Measurements from ENCODE around the gene FBXL20. TPM values are rescaled to one million over a fixed set of nuclear protein-coding genes. Genes with fewer than 3 reads are reported as not detected.

Gene FBXL20
- total RNA-seq, 1 experiment from 2014 or later, result 9.7 TPM

GRCh38 chr17:39222151-39222550 is 179.3 kb downstream of the FBXL20 start (continued):
- TF ChIP-seq JAZF1 (CRISPR knock-in tag; IDR thresholded peaks at IDR 0.05), result no peak

- DNase-seq (ENCODE audit: low spot score), result no peak
- ChIA-PET CTCF (interaction anchor here (1.0 to 3.4 kb wide), 4 partner anchors 11 to 47 kb away, joined by 3 to 40 read pairs (median 6); no protein-coding TSS in a partner anchor), POLR2A (no interaction called here)
- no peak for ATAC-seq
- peaks cover 69% of the 10 kb centered on the region for H3K27me3 Mint-ChIP-seq (ENCODE audit: low read depth)
- TF ChIP-seq JAZF1 (CRISPR knock-in tag; IDR thresholded peaks at IDR 0.05), result no peak
- no peak for TF ChIP-seq ZNF281 (CRISPR knock-in tag; IDR thresholded peaks at IDR 0.05)
- no peaks in the 10 kb centered on the region for H3K9me3 Mint-ChIP-seq
- no peaks in the 10 kb centered on the region for H3K36me3 Mint-ChIP-seq
- peaks cover 20% of the 10 kb centered on the region for H3K4me1 Mint-ChIP-seq
- no peak overlapping the region for H3K4me3 Mint-ChIP-seq
- H3K27ac Mint-ChIP-seq, result no peak overlapping the region
Observed at GRCh38 chr17:39221572-39221971, 179.9 kb downstream of the FBXL20 start.

- H3K27me3 Mint-ChIP-seq (ENCODE audit: low read depth), result peaks cover 67% of the 10 kb centered on the region
- CTCF ChIA-PET, result interaction anchor here (0.9 to 3.3 kb wide), 7 partner anchors 12 to 45 kb away, joined by 3 to 44 read pairs (median 4); no protein-coding TSS in a partner anchor
- DNase-seq (ENCODE audit: low spot score), result no peak
- H3K4me1 Mint-ChIP-seq, result peaks cover 16% of the 10 kb centered on the region
- no peak overlapping the region for H3K27ac Mint-ChIP-seq
- no peaks in the 10 kb centered on the region for H3K9me3 Mint-ChIP-seq
- TF ChIP-seq CREB1 (CRISPR knock-in tag; IDR thresholded peaks at IDR 0.05) (no peak), ETV6 (CRISPR knock-in tag; IDR thresholded peaks at IDR 0.05) (no peak), HMGA2 (CRISPR knock-in tag; IDR thresholded peaks at IDR 0.05) (no peak), STAT6 (CRISPR knock-in tag; conservative IDR thresholded peaks at IDR 0.05; ENCODE audit: low read depth) (no peak), E2F5 (CRISPR knock-in tag; IDR thresholded peaks at IDR 0.05) (no peak), GRHL2 (CRISPR knock-in tag; IDR thresholded peaks at IDR 0.05; ENCODE audit: insufficient replicate concordance, severe bottlenecking) (no peak), ZNF121 (CRISPR knock-in tag; IDR thresholded peaks at IDR 0.05) (no peak), CDX4 (CRISPR knock-in tag; IDR thresholded peaks at IDR 0.05; ENCODE audit: borderline replicate concordance) (no peak), TEAD1 (CRISPR knock-in tag; IDR thresholded peaks at IDR 0.05) (no peak), PRRX2 (CRISPR knock-in tag; IDR thresholded peaks at IDR 0.05) (no peak), GABPB1 (CRISPR knock-in tag; IDR thresholded peaks at IDR 0.05) (no peak), FOXJ3 (CRISPR knock-in tag; IDR thresholded peaks at IDR 0.05; ENCODE audit: borderline replicate concordance) (no peak), HMGXB4 (CRISPR knock-in tag; IDR thresholded peaks at IDR 0.05) (no peak), ZSCAN18 (CRISPR knock-in tag; IDR thresholded peaks at IDR 0.05) (no peak), ZBTB43 (CRISPR knock-in tag; IDR thresholded peaks at IDR 0.05) (no peak), NR1H2 (CRISPR knock-in tag; IDR thresholded peaks at IDR 0.05) (no peak)
- POLR2A ChIA-PET, result no interaction called here
- no peak for ATAC-seq
- no peaks in the 10 kb centered on the region for H3K36me3 Mint-ChIP-seq
- no peak overlapping the region for H3K4me3 Mint-ChIP-seq
Observed at GRCh38 chr17:39219647-39220154, 181.7 kb downstream of the FBXL20 start.

All from WTC11 (cell line).